HG03432 (cell line): ENCODE results near the gene MEGF11.

ENCODE experiments used
- ATAC-seq: cut with Tn5 transposase; IDR thresholded peaks from one replicate; pipeline ENCODE4 v1.9.1; 2021; ENCODE audit warnings: mild to moderate bottlenecking, moderate library complexity; ENCODE audit not compliant: unreplicated experiment

MEGF11 gene

GRCh38 chr15:66041276-66041675, 212.3 kb downstream of the MEGF11 start:
- no peak for ATAC-seq

DNA sequence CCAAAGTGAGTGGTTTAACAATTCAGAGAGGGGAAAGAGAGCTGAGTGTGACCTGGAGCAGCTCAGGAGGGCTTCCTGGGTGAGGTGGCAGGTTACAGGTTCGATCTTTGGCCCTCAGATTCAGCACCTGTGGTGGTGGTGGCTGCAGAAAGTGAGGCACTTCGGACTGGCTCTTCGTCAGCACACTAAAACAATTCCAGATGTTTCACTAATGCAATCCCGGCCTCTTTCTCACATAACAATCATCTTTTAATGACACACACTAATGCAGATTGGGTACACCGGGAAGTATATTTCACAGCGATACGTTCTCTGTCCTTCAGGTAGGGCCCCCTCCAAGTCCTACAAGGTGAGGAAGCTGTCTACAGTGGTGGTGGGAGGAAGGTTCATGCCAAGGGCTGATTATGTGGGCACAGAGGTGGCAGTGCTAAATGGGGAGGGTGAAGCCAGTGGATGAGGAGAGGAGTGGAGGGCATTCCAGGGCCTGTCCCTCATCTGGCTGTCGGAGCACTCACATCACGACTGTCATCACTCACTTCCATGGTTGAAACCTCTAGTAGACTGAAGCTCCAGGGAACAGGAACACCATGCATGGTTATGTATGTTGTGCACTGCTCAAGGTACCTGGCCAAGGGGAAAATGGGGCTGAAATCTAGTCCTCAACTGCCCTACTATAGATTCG, 213.2 kb downstream of the MEGF11 start:
- ATAC-seq = no peak

GRCh38 chr15:66039117-66039871, 214.3 kb downstream of the MEGF11 start:
- no peak for ATAC-seq

GRCh38 chr15:66038387-66039116, 215.0 kb downstream of the MEGF11 start:
- ATAC-seq = no peak

GRCh38 chr15:66036859-66037258, 216.7 kb downstream of the MEGF11 start:
- no peak for ATAC-seq

GRCh38 chr15:66035901-66036300, 217.6 kb downstream of the MEGF11 start:
- ATAC-seq = no peak

GRCh38 chr15:66033143-66033542, 220.4 kb downstream of the MEGF11 start:
- ATAC-seq = no peak

- ATAC-seq = no peak
Measured at GRCh38 chr15:66032006-66032405, 221.5 kb downstream of the MEGF11 start.

- ATAC-seq = no peak
Measured at GRCh38 chr15:66030650-66031049, 222.9 kb downstream of the MEGF11 start.

GRCh38 chr15:66029650-66030049, 223.9 kb downstream of the MEGF11 start:
- no peak for ATAC-seq

- ATAC-seq = no peak
Measured at GRCh38 chr15:66027268-66027805, 226.2 kb downstream of the MEGF11 start.

GRCh38 chr15:66025972-66026371, 227.6 kb downstream of the MEGF11 start:
- no peak for ATAC-seq

DNA sequence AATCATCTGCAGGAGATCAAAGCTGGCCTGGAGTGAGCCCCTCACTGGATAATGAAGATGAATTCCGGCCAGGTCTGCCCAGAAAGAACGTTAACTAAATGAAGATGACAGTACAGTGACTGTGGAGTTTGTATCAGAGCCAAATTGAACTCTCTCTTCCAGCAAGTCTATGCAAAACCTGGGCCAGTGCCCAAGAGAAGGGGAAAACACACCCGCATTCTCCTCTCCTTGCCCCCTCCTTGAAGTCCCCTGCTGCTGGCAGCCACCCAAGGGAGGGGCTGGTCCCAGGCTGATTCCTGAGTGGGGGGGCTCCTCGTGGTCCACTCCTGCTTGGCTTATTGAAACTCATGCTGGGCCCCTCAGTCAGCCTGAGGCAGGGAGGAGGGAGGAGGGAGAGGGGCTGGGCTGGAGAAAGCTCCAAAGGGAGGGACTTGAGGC, 228.5 kb downstream of the MEGF11 start:
- ATAC-seq = no peak

DNA sequence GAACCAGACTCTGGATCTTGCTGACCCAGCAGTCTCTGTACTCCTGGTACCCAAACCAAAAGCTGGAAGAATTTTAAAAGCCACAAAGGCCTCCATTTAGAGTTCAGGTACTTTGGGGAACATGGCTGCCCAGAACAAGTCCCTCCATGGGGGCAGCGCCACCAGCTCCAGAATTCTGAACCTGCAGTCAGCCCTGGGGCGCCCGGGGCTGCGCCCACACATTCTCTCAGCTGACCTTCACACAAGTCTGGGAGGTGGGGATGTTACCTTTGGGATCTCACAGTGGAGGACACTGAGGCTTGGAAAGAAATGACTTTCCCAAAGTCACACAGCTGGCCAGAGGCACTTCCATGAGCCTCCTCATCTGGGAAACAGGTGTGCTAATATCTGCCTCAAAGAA, 229.4 kb downstream of the MEGF11 start:
- ATAC-seq = no peak

DNA sequence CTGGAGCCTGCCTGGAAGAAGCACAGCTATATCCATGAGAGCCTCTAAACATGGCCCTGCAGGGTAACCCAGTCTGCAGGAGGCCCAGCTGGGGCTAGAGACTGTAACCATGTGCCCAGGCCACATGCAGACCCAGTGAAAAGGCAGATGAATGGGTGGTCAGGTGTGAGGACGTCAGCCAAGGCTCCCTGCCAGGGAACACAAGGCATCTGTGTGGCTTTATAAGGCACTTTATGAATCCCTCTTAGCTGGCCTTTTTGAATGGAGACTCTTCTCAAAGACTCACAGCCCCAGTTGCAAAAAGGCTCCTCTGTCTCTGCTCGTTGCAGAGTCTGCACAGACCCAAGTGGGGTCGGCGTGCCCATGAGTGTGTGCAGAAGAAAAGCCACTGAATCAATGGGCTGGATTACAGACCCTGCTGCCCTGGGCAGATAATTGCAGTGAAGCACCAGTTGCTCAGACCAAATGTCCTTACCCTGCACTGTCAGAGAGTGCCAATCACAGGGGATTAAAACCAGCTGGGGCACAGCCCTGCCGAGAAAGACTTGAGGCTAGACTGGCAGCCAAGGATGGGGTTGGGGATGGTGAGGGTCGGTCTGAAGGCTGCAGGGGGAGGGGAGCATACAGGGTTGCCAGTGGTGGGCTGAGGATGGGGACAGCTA, 230.1 kb downstream of the MEGF11 start:
- ATAC-seq = no peak

- no peak for ATAC-seq
Measured at GRCh38 chr15:66022163-66022525, 231.4 kb downstream of the MEGF11 start.

GRCh38 chr15:66021496-66022162, 231.9 kb downstream of the MEGF11 start:
- ATAC-seq = no peak

DNA sequence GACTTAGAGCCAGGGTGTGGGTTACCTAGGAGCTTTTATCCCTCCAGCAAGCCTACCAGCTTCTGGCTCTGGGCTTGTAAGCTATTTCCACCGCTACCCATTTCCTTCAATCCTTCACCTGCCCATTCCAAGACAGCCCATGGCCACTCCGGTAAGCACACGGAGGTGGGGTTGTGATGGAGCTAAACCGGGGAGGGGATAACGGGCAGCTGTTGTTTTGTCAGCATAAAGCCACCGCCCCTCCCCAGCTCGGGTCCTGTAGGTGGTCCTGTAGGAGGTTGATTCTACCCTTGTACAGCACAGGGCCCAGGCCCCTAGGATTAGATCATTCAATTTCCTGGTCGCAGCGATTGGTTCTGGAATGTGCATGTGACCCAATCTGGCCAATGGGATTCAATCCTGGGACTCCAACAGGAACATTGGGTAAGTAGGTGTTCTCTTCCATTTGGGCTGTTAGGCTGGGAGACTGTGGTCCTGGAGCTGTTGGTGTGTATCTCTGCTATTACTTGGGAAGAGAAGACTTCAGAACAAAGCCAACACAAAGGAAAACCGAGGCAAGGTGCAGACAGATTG, 233.6 kb downstream of the MEGF11 start:
- ATAC-seq = no peak

GRCh38 chr15:66019368-66019767, 234.2 kb downstream of the MEGF11 start:
- no peak for ATAC-seq

DNA sequence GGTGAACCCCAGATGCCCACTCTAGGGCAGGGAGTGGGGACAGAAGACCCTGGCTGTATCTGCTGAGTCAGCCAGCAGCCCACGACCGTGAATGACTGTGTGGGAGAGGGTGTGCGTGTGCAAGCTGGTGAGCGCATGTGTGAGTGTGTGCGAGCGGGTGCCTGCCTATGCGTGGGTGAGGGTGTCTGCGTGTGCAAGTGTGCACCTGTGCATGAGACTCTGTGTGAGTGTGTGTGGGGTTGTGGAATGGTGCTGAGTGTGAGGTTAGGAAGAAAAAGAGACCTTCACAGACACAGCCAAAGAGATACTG, 235.1 kb downstream of the MEGF11 start:
- ATAC-seq = no peak
